OCI-M1 (cell line): ENCODE data around the gene ASTL.

ENCODE experiments used
- DNase-seq: peaks from one replicate; lab custom pipeline; 2025; lab: John Stamatoyannopoulos, UW

ASTL gene

GRCh38 chr2:96083064-96083939 is 55.0 kb downstream of the ASTL start:
- no peak for DNase-seq

- DNase-seq, result no peak
These were observed 55.9 kb downstream of the ASTL start for GRCh38 chr2:96082211-96083063.

GRCh38 chr2:96081042-96081441 is 57.3 kb downstream of the ASTL start:
- no peak for DNase-seq

- no peak for DNase-seq
These were observed 63.0 kb downstream of the ASTL start for GRCh38 chr2:96075199-96075771.

GRCh38 chr2:96074156-96074555 is 64.1 kb downstream of the ASTL start:
- DNase-seq, result no peak

GRCh38 chr2:96073170-96073775 is 65.0 kb downstream of the ASTL start:
- DNase-seq, result no peak
